Posterior cingulate gyrus (tissue), 11 donors: ENCODE measurements around the gene KCNIP2.
A peak's percentile ranks its signal among the peaks of the same experiment; 100 is the strongest.

ENCODE experiments used
- DNase-seq, 10 donors: peaks; one replicate each; pipeline versions ENCODE4 v3.0.0 to v3.0.0-alpha.2; 2020 to 2021; ENCODE audit warnings: mixed read lengths in 3 of 10
- intact Hi-C: fragments of 100-400 bp; cut with DNase I; formaldehyde crosslinking; loops from one replicate; pipeline ENCODE4 v1.15.1; 2023

Gene KCNIP2

DNA sequence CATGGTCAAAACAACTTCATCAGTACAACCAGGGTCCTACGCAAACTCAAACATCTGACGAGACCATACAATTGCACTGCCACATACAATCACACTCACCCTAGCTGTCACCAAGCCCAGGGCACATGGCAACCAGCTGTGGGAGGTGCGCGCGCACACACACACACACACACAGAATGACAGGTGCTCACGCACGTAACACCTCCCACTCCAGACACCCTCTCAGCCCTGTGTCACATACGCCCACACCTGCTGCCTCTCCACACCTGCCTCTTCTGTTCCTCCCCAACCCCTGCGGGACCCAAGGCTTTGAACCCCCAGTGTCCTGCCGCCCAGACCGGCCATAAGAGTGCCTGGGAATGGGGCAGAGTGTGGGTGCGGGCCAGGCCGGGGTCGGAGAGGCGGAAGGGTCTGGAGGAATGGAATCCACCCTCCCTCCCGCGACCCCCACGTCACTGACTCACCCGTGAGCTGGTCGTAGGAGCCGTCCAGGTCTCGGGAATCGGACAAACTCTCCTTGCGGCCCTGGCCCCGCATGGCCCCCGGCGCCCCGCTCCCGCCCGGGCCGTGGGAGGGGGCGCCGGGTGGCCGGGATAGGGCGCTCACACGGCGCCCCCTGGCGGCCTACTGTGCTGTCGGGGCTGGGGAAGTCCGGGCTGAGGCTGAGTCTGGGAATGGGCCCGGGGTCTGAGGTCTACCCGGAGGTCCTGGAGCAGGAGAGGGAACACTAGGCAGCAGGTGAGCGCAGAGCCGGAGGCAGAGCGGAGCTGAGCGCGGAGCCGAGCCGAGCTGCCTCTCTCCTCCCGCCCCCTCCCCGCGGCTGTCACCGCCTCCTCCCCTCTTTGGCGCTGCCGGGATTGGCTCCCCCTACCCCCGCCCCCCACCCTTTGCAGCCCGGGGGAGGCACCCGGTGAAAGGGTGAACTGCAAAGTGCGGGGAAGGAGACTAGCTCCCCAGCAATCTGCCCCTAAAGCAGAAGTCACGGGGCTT lies at the start of gene KCNIP2:
Gene KCNIP2 (minus strand): TSS at position 769 of the 990 bp plus-strand sequence. CDS start 232 bp downstream, at position 537.
- DNase-seq, result peak in 9 of 10 donors; percentile 34 to 91 (median 61)
- intact Hi-C loops, result no loop called here

GRCh38 chr10:101892782-101893391 lies 49.3 kb upstream of the KCNIP2 start:
- intact Hi-C loops, result no loop called here
- no peak for DNase-seq

- peak; percentile 62 to 96 (median 86) for DNase-seq
- intact Hi-C loops, result loop anchor here (1.0 to 5.0 kb wide), 3 partner anchors 49 to 183 kb away; no protein-coding TSS in a partner anchor
These were observed 45.9 kb upstream of the KCNIP2 start for GRCh38 chr10:101889256-101890210.

- no peak for DNase-seq
- intact Hi-C loops, result loop anchor here (2.0 to 5.0 kb wide), 2 partner anchors 48 to 184 kb away; no protein-coding TSS in a partner anchor
These were observed 44.8 kb upstream of the KCNIP2 start for GRCh38 chr10:101888251-101888949.

- intact Hi-C loops, result loop anchor here (2.0 to 5.0 kb wide), 2 partner anchors 47 to 185 kb away; no protein-coding TSS in a partner anchor
- no peak for DNase-seq
These were observed 44.2 kb upstream of the KCNIP2 start for GRCh38 chr10:101887775-101888174.

GRCh38 chr10:101886521-101887312 lies 43.1 kb upstream of the KCNIP2 start:
- intact Hi-C loops, result loop anchor here (5.0 kb wide), 1 partner anchor 186 kb away; no protein-coding TSS in a partner anchor
- no peak for DNase-seq

- intact Hi-C loops, result no loop called here
- DNase-seq, result no peak
These were observed 37.6 kb upstream of the KCNIP2 start for GRCh38 chr10:101881036-101881774.

DNA sequence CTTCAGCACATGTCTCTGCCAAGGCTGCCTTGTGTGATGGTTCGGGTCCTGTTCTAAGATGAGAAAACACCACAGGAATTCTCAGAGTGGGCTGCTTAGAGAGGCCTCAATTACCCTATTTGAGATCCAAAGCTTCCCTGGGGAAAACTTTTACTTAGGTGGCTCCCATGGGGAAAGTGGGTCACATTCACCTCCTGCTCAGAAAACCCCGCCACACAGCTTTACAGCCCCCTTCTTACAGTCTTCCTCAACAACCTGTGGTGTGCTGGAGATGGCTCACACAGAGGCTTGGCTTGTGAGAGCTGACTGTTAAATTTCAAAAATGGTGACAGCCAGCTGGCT lies 36.6 kb upstream of the KCNIP2 start:
- intact Hi-C loops, result no loop called here

GRCh38 chr10:101879456-101880231 lies 36.0 kb upstream of the KCNIP2 start:
- intact Hi-C loops, result no loop called here
- DNase-seq, result peak in 4 of 10 donors; percentile 11 to 88 (median 50)

More for the DNA sequence above, 36.6 kb upstream of the KCNIP2 start:
- DNase-seq, result no peak

DNA sequence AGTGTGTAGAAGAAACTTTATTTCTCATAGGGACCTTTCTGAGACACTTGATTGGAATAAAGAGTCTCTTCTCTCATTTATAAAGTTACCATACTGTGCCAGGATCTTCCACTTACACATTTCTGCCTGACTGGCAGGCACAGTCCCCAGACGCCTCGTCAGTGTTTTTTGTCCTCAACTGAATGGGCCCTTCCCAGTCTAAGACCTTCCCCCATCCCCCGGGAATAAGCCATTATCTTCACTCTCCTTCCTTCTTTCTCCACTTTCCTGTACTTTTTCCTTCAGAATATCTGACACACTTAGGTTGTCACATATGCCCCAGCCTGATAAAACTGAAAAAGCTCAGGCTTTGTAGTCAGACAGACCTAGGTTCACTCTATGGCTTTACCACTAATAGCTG lies 35.3 kb upstream of the KCNIP2 start:
- intact Hi-C loops, result no loop called here
- no peak for DNase-seq

DNA sequence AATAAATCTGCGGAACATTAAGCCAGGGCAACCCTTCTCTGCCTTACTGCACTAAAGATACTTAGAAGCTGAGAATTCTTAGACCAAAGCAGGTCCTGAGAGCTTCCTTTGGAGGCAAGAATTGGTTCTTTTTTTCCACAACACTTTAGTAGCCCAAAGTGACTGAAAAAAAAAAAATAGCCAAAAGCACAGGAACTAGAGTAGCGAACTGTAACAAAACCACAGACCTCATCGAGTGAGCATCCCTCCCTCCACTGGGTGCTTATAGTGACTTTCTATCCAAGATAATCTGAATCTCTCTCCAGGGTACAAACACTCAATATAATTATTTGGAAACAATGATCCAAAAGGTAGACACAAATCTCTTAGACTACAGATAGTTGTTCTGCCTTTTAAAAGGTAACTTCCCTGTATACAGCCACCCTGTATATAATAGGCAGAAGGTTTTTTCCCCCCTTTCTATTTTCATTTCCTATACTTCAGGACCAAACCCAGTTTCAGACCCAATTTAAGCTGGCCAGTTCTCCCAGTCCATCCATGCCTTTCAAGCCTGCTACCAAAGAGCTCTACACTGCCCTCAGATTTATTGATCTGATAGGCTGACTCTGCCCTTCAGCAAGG lies 31.6 kb upstream of the KCNIP2 start:
- DNase-seq, result no peak
- intact Hi-C loops, result no loop called here

GRCh38 chr10:101874252-101874651 lies 30.7 kb upstream of the KCNIP2 start:
- DNase-seq, result no peak
- intact Hi-C loops, result no loop called here

DNA sequence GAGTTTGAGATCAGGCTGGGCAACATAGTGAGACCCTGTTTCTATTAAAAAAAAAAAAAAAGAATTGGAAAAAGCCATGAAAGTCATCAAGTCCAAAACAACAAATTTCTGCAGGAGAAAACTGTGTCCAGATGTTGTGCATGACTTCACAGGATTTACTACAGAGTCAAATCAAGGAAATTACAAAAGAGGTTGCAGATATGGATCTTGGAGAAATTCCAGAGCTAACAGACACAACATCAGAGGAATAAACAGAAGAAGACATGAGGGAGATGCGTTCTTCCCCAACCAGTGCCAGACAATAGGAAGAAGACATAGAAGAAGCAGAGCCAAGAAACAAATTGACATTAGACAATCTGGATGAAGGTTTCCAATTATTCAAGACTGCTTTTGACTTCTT lies 24.3 kb upstream of the KCNIP2 start:
- intact Hi-C loops, result no loop called here
- no peak for DNase-seq

DNA sequence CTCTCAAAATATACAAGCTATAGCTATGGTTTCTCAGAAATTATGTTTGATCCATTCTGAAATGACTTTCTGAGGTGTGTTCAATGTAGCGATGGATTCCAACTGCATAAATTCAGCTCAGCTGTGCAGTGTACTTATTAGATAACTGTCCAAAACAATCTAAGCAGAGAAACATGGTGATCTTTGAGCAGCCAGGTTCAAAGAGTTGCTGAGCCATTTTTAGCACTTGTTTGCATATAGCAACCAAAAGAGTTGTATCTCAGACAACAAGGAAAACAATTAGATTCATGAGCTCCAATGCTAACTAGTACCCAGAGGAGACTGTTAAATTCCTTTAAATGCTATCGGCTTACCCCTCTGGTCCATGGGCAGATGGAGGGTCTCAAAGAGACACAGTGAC lies 15.9 kb upstream of the KCNIP2 start:
- DNase-seq, result no peak
- intact Hi-C loops, result no loop called here

DNA sequence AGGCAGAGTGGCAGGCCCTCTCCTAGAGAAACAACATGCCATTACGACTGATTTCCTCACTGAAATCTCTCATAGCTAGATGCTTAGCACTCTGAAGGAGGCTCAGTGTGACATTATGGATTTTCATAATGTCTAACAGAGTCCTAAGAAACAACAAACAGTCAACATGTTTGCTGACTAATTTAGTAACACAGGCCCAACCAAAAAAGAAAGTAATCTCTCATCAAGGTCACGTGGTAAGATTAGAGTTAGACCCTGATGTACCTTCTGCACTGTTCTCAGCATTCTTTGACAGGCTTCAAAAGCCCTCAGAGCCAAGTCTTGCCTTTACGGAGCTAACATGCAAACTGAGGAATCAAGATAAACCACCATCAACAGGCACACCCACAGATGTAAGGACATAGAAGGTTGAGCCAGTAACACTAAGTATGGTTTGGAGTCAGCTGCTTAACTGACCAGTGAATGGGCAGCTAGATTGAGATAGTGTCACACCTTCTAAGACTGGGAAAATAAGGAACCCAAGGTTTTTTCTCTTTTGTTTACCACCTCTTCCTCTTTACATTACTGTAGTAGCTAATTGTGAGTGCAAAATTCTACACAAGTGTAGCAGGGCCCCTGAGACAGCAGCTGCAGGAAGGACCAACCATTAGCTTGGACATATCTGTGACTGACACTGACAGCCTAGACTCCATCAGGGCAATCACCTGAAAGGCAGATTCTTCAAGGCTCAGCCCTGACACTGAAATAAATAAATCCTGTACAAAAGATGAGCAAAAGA lies 15.3 kb upstream of the KCNIP2 start:
- no peak for DNase-seq
- intact Hi-C loops, result no loop called here

DNA sequence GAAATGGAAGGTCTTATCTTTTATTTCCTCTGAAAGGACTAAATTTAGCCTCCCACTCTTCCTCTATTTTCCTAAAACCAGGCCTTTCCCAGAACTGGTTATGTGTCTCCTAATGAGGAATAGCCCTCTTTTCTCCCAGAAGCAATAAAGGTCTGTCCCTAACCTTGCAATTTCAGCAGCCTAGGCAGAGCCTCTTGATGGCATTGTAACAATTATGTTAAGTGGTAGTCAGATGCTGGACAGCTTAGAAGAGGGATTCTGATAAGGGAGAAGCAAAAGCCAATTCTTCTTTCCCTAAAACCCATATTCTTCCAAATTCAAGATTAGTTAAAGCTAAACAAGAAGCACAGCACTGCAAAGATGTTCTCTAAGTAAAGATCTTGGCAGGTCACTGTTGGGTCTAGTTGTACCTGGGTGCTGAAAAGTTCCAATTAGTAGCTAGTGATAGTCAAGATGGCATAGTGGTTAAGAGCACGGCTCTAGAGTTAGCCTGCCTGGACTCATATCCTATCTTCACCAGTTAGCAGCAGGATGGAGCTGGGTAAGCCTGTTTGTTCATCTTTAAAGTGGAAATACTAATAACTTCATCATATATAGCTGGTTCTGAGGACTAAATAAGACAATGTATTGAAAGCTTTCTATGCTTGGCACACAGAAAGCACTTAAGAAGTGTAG lies 14.3 kb upstream of the KCNIP2 start:
- DNase-seq, result no peak
- intact Hi-C loops, result no loop called here
